Keratinocyte (primary cell): ENCODE data around the gene CYB5R4. TPM values are rescaled to one million over a fixed set of nuclear protein-coding genes. Genes with fewer than 3 reads are reported as not detected.

Source experiments
- DNase-seq: peaks from one replicate; pipeline ENCODE4 v3.0.0-alpha.2; 2011; ENCODE audit warnings: low read depth, missing footprints, low spot score
- FAIRE-seq: peaks from 2 replicates; lab custom pipeline; 2011; peaks lifted over from hg19 to GRCh38; lab: Jason Lieb, UNC
- H2AFZ ChIP-seq: 2 replicates; pipeline ENCODE4 v1.6.0; 2012; ENCODE audit warnings: low read length, control low read depth, inconsistent platforms; ENCODE audit not compliant: control insufficient read depth
- H3K27ac ChIP-seq: 2 replicates; pipeline ENCODE4 v1.5.1; 2011; ENCODE audit warnings: low read length; ENCODE audit not compliant: control insufficient read depth, insufficient read depth
- H3K27me3 ChIP-seq: 3 replicates; pipeline ENCODE4 v1.6.0; 2011; ENCODE audit warnings: low read length; ENCODE audit not compliant: control insufficient read depth, insufficient read depth; ENCODE audit errors: extremely low read depth
- H3K36me3 ChIP-seq, 2 experiments: 2 replicates in 1 of 2; 3 replicates in 1 of 2; pipeline ENCODE4 v1.5.1; 2011; ENCODE audit warnings: low read length in 2 of 2, mild to moderate bottlenecking in 1 of 2; ENCODE audit not compliant: control insufficient read depth in 2 of 2, insufficient read depth in 2 of 2; ENCODE audit errors: extremely low read depth in 1 of 2
- H3K4me1 ChIP-seq: 3 replicates; pipeline ENCODE4 v1.5.1; 2011; ENCODE audit warnings: low read length; ENCODE audit not compliant: control insufficient read depth, insufficient read depth; ENCODE audit errors: extremely low read depth
- H3K4me2 ChIP-seq: 3 replicates; pipeline ENCODE4 v1.6.0; 2011; ENCODE audit warnings: low read depth, low read length; ENCODE audit not compliant: control insufficient read depth, insufficient read depth; ENCODE audit errors: extremely low read depth
- H3K4me3 ChIP-seq, 3 experiments: fragments of 200-600 bp in 1 of 3; sonication (generic) in 1 of 3; 2 replicates in 2 of 3; 3 replicates in 1 of 3; pipeline ENCODE4 v1.5.1; 2011 to 2016; ENCODE audit warnings: low read length in 3 of 3, mild to moderate bottlenecking in 3 of 3, control low read depth in 2 of 3, inconsistent platforms in 1 of 3, low read depth in 1 of 3, mixed read lengths in 1 of 3, mixed run types in 1 of 3, moderate library complexity in 1 of 3; ENCODE audit not compliant: control insufficient read depth in 2 of 3, insufficient read depth in 2 of 3; ENCODE audit errors: extremely low read depth in 1 of 3
- H3K79me2 ChIP-seq: 2 replicates; pipeline ENCODE4 v1.6.0; 2012; ENCODE audit warnings: low read length; ENCODE audit not compliant: control insufficient read depth, insufficient read depth
- H3K9ac ChIP-seq: 3 replicates; pipeline ENCODE4 v1.6.0; 2011; ENCODE audit warnings: low read length; ENCODE audit not compliant: control insufficient read depth, insufficient read depth; ENCODE audit errors: extremely low read depth
- H3K9me1 ChIP-seq: 3 replicates; pipeline ENCODE4 v1.6.0; 2011; ENCODE audit warnings: low read length; ENCODE audit not compliant: control insufficient read depth, insufficient read depth; ENCODE audit errors: extremely low read depth
- H3K9me3 ChIP-seq: 2 replicates; pipeline ENCODE4 v1.5.1; 2012; ENCODE audit warnings: low read depth, low read length; ENCODE audit not compliant: control insufficient read depth
- H4K20me1 ChIP-seq: 3 replicates; pipeline ENCODE4 v1.6.0; 2011; ENCODE audit warnings: low read length; ENCODE audit not compliant: control insufficient read depth, insufficient read depth; ENCODE audit errors: extremely low read depth
- CTCF ChIP-seq, 3 experiments: IDR thresholded peaks in 1 of 3; conservative IDR thresholded peaks in 1 of 3; optimal IDR thresholded peaks in 1 of 3; 2 replicates in 2 of 3; 3 replicates in 1 of 3; pipeline versions ENCODE3 to v1.5.1; 2011; ENCODE audit warnings: low read length in 3 of 3, mild to moderate bottlenecking in 3 of 3, moderate library complexity in 2 of 3, control low read depth in 1 of 3, inconsistent platforms in 1 of 3; ENCODE audit not compliant: insufficient read depth in 2 of 3; ENCODE audit errors: extremely low read depth in 1 of 3
- EZH2 ChIP-seq: IDR thresholded peaks from one replicate; pipeline ENCODE4 v1.6.1; 2012; ENCODE audit warnings: inconsistent platforms, mild to moderate bottlenecking, low read length, moderate library complexity
- dilution Hi-C: fragments of 300-500 bp; cut with MboI; formaldehyde crosslinking; loops from one replicate; pipeline ENCODE4 v1.7.0; 2020; ENCODE audit warnings: low sequenced_read_pairs; ENCODE audit not compliant: extremely low pct_ligation_motif_present
- polyA plus RNA-seq, 5 experiments: library from polyadenylated mRNA; depleted of rRNA in 3 of 5; stranded (reverse) in 3 of 5; stranded (forward) in 1 of 5; unstranded in 1 of 5; fragments of >200 nt; gene quantifications; 1 replicate in 1 of 5; 2 replicates in 3 of 5; 3 replicates in 1 of 5; pipeline versions ENCODE4 v1.2.1 to v1.2.3, GENCODE V29; 2011 to 2012; ENCODE audit warnings: missing spikeins in 2 of 5, low read depth in 1 of 5, low replicate concordance in 1 of 5

Gene CYB5R4
- polyA plus RNA-seq, 1 donor (not counting 4 experiments of a cell fraction or from before 2014, with no cell fraction given) = 14.0 TPM

- Histone ChIP-seq H3K27ac (no peak overlapping the region), H2AFZ (no peak overlapping the region), H3K27me3 (no peaks in the 10 kb centered on the region), H3K4me1 (no peaks in the 10 kb centered on the region), H4K20me1 (no peaks in the 10 kb centered on the region), H3K9ac (no peak overlapping the region), H3K79me2 (no peaks in the 10 kb centered on the region), H3K9me3 (no peaks in the 10 kb centered on the region), H3K36me3 (no peaks in the 10 kb centered on the region), H3K9me1 (no peaks in the 10 kb centered on the region), H3K4me2 (no peak overlapping the region), H3K4me3 (no peak overlapping the region)
- DNase-seq (no peak), FAIRE-seq (no peak)
- TF ChIP-seq EZH2 = no peak
- TF ChIP-seq CTCF (optimal IDR thresholded peaks at IDR 0.05 in 1 of 3, IDR thresholded peaks at IDR 0.05 in 1 of 3, conservative IDR thresholded peaks at IDR 0.05 in 1 of 3; ENCODE audit: extremely low read depth in 1 of 3, insufficient read depth in 2 of 3, low read length in 3 of 3) = no peak
- dilution Hi-C loops = no loop called here
Measured at GRCh38 chr6:83966539-83966938, 107.0 kb downstream of the CYB5R4 start.

- no peaks in the 10 kb centered on the region for H3K9me1 ChIP-seq
- no peaks in the 10 kb centered on the region for H3K27me3 ChIP-seq
- dilution Hi-C loops = no loop called here
- H3K27ac ChIP-seq = no peak overlapping the region
- H2AFZ ChIP-seq = no peak overlapping the region
- H4K20me1 ChIP-seq = no peaks in the 10 kb centered on the region
- FAIRE-seq (no peak), DNase-seq (no peak)
- H3K9ac ChIP-seq = no peak overlapping the region
- H3K4me3 ChIP-seq = no peak overlapping the region
- TF ChIP-seq EZH2 (no peak), CTCF (optimal IDR thresholded peaks at IDR 0.05 in 1 of 3, IDR thresholded peaks at IDR 0.05 in 1 of 3, conservative IDR thresholded peaks at IDR 0.05 in 1 of 3; ENCODE audit: extremely low read depth in 1 of 3, insufficient read depth in 2 of 3, low read length in 3 of 3) (no peak)
- H3K4me2 ChIP-seq = no peak overlapping the region
- no peaks in the 10 kb centered on the region for H3K9me3 ChIP-seq
- no peaks in the 10 kb centered on the region for H3K4me1 ChIP-seq
- H3K36me3 ChIP-seq = no peaks in the 10 kb centered on the region
- no peaks in the 10 kb centered on the region for H3K79me2 ChIP-seq
Measured at GRCh38 chr6:83970582-83970981, 111.1 kb downstream of the CYB5R4 start.
